SK-N-SH (cell line): ENCODE measurements around the gene TIMM21. TPM values are rescaled to one million over a fixed set of nuclear protein-coding genes. Genes with fewer than 3 reads are reported as not detected.

ENCODE experiments used
- CTCF ChIA-PET: fragments of 300-600, 350-600 bp; formaldehyde crosslinking; extraction: SDS; loops from one replicate; lab custom pipeline; 2021; lab: Yijun Ruan, JAX
- POLR2A ChIA-PET: fragments of 350-600 bp; sonication (Branson Sonifier 250); formaldehyde crosslinking; extraction: SDS; loops from one replicate; lab custom pipeline; 2020; ENCODE audit warnings: antibody characterized with exemption, inconsistent platforms; lab: Yijun Ruan, JAX
- DNase-seq: peaks from one replicate; pipeline ENCODE4 v3.0.0; 2012
- H2AFZ ChIP-seq: fragments of 200-600 bp; sonication (generic); 2 replicates; pipeline ENCODE4 v1.8.1; 2016; ENCODE audit warnings: antibody characterized with exemption, mild to moderate bottlenecking, low read depth
- H3F3A ChIP-seq: fragments of 200-600 bp; sonication (generic); replicated peaks from 2 replicates; pipeline ENCODE3; 2016; ENCODE audit warnings: antibody characterized with exemption, mild to moderate bottlenecking; ENCODE audit not compliant: insufficient read depth
- H3K27ac ChIP-seq, 2 experiments: fragments of 200-500 bp in 1 of 2; fragments of 200-600 bp in 1 of 2; sonication (Bioruptor generic) in 1 of 2; sonication (generic), shearing (Covaris generic) in 1 of 2; 2 replicates each; pipeline versions ENCODE4 v1.5.1 to v1.6.1; 2014 to 2016; ENCODE audit warnings: low read depth in 2 of 2, inconsistent platforms in 1 of 2, low read length in 1 of 2, mild to moderate bottlenecking in 1 of 2, mixed read lengths in 1 of 2
- H3K27me3 ChIP-seq: fragments of 200-600 bp; sonication (generic), shearing (Covaris generic); 2 replicates; pipeline ENCODE4 v1.6.1; 2016; ENCODE audit warnings: mixed run types; ENCODE audit not compliant: insufficient read depth
- H3K36me3 ChIP-seq, 2 experiments: fragments of 200-500 bp in 1 of 2; fragments of 200-600 bp in 1 of 2; sonication (Bioruptor generic) in 1 of 2; sonication (generic) in 1 of 2; replicated peaks in 1 of 2; 2 replicates each; pipeline versions ENCODE3 to v1.5.1; 2014 to 2016; ENCODE audit warnings: low read length in 1 of 2, mild to moderate bottlenecking in 1 of 2; ENCODE audit not compliant: insufficient read depth in 2 of 2, control insufficient read depth in 1 of 2
- H3K4me1 ChIP-seq, 2 experiments: fragments of 200-500 bp in 1 of 2; fragments of 200-600 bp in 1 of 2; sonication (Bioruptor generic) in 1 of 2; sonication (generic), shearing (Covaris generic) in 1 of 2; 2 replicates each; pipeline versions ENCODE4 v1.5.1 to v1.6.1; 2014 to 2016; ENCODE audit warnings: low read depth in 1 of 2, low read length in 1 of 2, mixed run types in 1 of 2; ENCODE audit not compliant: insufficient read depth in 2 of 2, control insufficient read depth in 1 of 2
- H3K4me2 ChIP-seq: fragments of 200-600 bp; sonication (generic), shearing (Covaris generic); 2 replicates; pipeline ENCODE4 v1.6.1; 2017; ENCODE audit warnings: mixed run types
- H3K4me3 ChIP-seq, 2 experiments: fragments of 200-500 bp in 1 of 2; fragments of 200-600 bp in 1 of 2; sonication (Bioruptor generic) in 1 of 2; sonication (generic), shearing (Covaris generic) in 1 of 2; 2 replicates each; pipeline versions ENCODE4 v1.5.1 to v1.8.1; 2014 to 2016; ENCODE audit warnings: low read depth in 2 of 2, inconsistent platforms in 1 of 2, low read length in 1 of 2, mild to moderate bottlenecking in 1 of 2, mixed read lengths in 1 of 2, moderate library complexity in 1 of 2
- H3K79me2 ChIP-seq: fragments of 200-600 bp; sonication (generic); 2 replicates; pipeline ENCODE4 v1.8.1; 2017; ENCODE audit warnings: mild to moderate bottlenecking; ENCODE audit not compliant: insufficient read depth
- H3K9ac ChIP-seq: fragments of 200-600 bp; sonication (generic); 2 replicates; pipeline ENCODE4 v1.6.1; 2017; ENCODE audit warnings: mixed run types
- H3K9me2 ChIP-seq: fragments of 200-600 bp; sonication (generic); 2 replicates; pipeline ENCODE4 v1.6.1; 2017; ENCODE audit warnings: mixed run types
- H3K9me3 ChIP-seq: fragments of 200-600 bp; sonication (generic); 2 replicates; pipeline ENCODE4 v1.6.1; 2017; ENCODE audit warnings: mixed run types, mild to moderate bottlenecking, moderate library complexity
- H4K20me1 ChIP-seq: fragments of 200-600 bp; sonication (generic); 2 replicates; pipeline ENCODE4 v1.6.1; 2017; ENCODE audit warnings: mild to moderate bottlenecking, mixed run types; ENCODE audit not compliant: insufficient read depth
- EP300 ChIP-seq, 2 experiments: IDR thresholded peaks; 2 replicates each; pipeline versions ENCODE4 v1.4.0 to v1.6.1; 2012; ENCODE audit warnings: borderline replicate concordance in 1 of 2, low read depth in 1 of 2, low read length in 1 of 2
- EZH2phosphoT487 ChIP-seq: fragments of 200-600 bp; sonication (generic); IDR thresholded peaks from 2 replicates; pipeline ENCODE4 v1.6.1; 2017; ENCODE audit warnings: low read depth, mixed run types, mild to moderate bottlenecking, antibody characterized with exemption, moderate library complexity, borderline replicate concordance
- FOSL2 ChIP-seq: IDR thresholded peaks from 2 replicates; pipeline ENCODE4 v1.4.0; 2012; ENCODE audit warnings: low read depth, mild to moderate bottlenecking, moderate library complexity, borderline replicate concordance
- FOXM1 ChIP-seq: IDR thresholded peaks from 2 replicates; pipeline ENCODE4 v1.4.0; 2012; ENCODE audit warnings: low read depth, mild to moderate bottlenecking
- GATA2 ChIP-seq: sonication (generic); formaldehyde crosslinking; IDR thresholded peaks from 2 replicates; pipeline ENCODE4 v1.5.0; 2020; ENCODE audit warnings: mild to moderate bottlenecking, missing genetic modification reagents
- JUND ChIP-seq: IDR thresholded peaks from 2 replicates; pipeline ENCODE4 v1.4.0; 2012
- MXI1 ChIP-seq: IDR thresholded peaks from 2 replicates; pipeline ENCODE4 v1.6.1; 2012; ENCODE audit warnings: mild to moderate bottlenecking, low read depth, low read length, improper control_type of control experiment
- NFIC ChIP-seq: IDR thresholded peaks from 2 replicates; pipeline ENCODE4 v1.4.0; 2012; ENCODE audit warnings: borderline replicate concordance
- RCOR1 ChIP-seq: fragments of 150-350 bp; IDR thresholded peaks from 2 replicates; pipeline ENCODE4 v1.6.1; 2017; ENCODE audit warnings: antibody characterized with exemption, low read length
- RFX5 ChIP-seq: IDR thresholded peaks from 2 replicates; pipeline ENCODE4 v1.6.1; 2012; ENCODE audit warnings: mild to moderate bottlenecking, improper control_type of control experiment, low read length
- RXRA ChIP-seq: IDR thresholded peaks from 2 replicates; pipeline ENCODE4 v1.4.0; 2012; ENCODE audit warnings: low read depth, mild to moderate bottlenecking, borderline replicate concordance
- TAF1 ChIP-seq: IDR thresholded peaks from 2 replicates; pipeline ENCODE4 v1.6.1; 2012; ENCODE audit warnings: low read depth, mild to moderate bottlenecking, low read length, moderate library complexity, borderline replicate concordance
- TEAD4 ChIP-seq: IDR thresholded peaks from 2 replicates; pipeline ENCODE4 v1.4.0; 2012; ENCODE audit warnings: mild to moderate bottlenecking, borderline replicate concordance; ENCODE audit not compliant: insufficient read depth
- WGBS: methylation state at CpG from one replicate; pipeline ENCODE4 v1.1.6; 2017; ENCODE audit warnings: low lambda C conversion rate; 5-methylcytosine and 5-hydroxymethylcytosine counted together
- polyA plus RNA-seq, 3 experiments: library from polyadenylated mRNA; depleted of rRNA; stranded (reverse); fragments of >200 nt; gene quantifications; 2 replicates each; pipeline ENCODE4 v1.2.3, GENCODE V29; 2012
- TF ChIP-seq, protein P1 (sequence below): IDR thresholded peaks from 2 replicates; pipeline ENCODE4 v1.4.0; 2012; ENCODE audit warnings: low read depth, borderline replicate concordance
- TF ChIP-seq, protein P2 (sequence below): IDR thresholded peaks from 2 replicates; pipeline ENCODE4; 2012
- TF ChIP-seq, protein P3 (sequence below): IDR thresholded peaks from 2 replicates; pipeline ENCODE4 v1.4.0; 2012; ENCODE audit warnings: low read depth
- TF ChIP-seq, protein P4 (sequence below): fragments of 200-600 bp; sonication (generic); IDR thresholded peaks from 2 replicates; pipeline ENCODE4 v1.6.1; 2017; ENCODE audit warnings: antibody characterized with exemption, mild to moderate bottlenecking, moderate library complexity

The TIMM21 gene
- polyA plus RNA-seq, 1 of the 3 experiments (the other 2 are of a cell fraction): 27.6 TPM

DNA sequence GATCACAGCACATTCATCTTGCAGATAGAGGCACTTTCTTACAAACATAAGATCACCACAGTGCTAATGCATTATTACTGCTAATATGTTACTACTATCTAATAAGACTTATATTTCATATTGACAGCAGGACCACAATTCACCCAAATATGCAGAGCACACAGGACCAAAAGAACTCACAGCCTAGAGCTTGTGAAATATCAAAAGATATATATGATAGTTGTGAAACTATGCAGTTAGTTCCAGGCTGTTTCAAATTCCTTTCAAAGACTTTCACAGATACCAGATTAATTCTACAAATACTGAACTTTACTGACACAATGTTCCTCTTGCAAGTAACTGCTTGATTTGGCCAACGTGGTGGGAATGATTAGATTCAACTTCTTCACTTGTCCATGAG is 23.7 kb upstream of the TIMM21 start (continued):
- TF ChIP-seq, protein P1, sequence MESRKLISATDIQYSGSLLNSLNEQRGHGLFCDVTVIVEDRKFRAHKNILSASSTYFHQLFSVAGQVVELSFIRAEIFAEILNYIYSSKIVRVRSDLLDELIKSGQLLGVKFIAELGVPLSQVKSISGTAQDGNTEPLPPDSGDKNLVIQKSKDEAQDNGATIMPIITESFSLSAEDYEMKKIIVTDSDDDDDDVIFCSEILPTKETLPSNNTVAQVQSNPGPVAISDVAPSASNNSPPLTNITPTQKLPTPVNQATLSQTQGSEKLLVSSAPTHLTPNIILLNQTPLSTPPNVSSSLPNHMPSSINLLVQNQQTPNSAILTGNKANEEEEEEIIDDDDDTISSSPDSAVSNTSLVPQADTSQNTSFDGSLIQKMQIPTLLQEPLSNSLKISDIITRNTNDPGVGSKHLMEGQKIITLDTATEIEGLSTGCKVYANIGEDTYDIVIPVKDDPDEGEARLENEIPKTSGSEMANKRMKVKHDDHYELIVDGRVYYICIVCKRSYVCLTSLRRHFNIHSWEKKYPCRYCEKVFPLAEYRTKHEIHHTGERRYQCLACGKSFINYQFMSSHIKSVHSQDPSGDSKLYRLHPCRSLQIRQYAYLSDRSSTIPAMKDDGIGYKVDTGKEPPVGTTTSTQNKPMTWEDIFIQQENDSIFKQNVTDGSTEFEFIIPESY: no peak
- no peak for TF ChIP-seq JUND
- no peak for TF ChIP-seq MXI1
- no peak for TF ChIP-seq TEAD4
- no peak for TF ChIP-seq RCOR1
- no peak for TF ChIP-seq RFX5

DNA sequence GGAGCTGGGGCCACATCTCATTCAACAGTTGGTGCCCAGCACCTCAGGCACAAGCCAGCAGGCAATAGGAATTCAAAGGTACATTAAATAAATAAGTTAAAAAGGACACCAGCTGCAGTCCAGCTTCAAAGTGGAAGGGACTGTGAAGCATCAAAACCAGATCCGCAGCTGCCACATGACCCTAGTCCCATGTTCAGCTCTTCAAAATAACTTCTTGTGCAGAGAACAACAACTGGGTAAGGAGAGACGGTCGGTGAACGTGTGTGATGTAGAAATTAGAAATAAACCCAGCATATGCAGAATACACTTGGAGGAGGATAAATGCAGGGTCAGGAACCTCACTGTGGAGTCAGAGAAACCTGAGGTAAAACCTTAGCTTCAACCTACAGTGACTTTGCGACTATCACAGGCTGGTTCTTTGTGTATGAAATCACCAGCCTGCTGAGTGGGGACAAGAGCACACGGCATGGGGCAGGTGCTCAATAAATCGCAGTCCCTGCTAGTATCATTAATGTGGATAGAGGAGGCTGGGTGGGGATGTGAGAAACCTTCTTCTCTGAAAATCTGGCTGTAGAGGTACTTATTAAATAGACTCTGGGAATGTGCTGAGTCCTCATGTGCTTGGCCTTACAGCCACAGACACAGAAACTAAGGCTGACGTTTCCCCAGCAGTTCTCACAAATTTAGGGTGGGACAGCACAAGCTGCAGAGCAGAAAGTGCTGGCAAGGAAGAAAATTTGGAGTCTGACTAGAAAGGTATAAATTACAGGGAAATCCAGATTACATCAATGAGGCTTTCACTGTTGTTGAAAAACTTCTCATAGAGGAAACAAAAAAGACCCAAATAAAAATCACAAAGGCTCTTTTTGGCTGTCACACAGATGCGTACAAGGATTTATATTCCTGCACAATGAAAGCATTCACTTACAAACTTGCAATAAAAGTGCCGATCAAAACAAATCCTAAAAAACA is 21.4 kb upstream of the TIMM21 start:
- DNase-seq: no peak
- H3K4me3 ChIP-seq: no peak overlapping the region
- no peaks in the 10 kb centered on the region for H3K79me2 ChIP-seq
- ChIA-PET POLR2A (no interaction called here), CTCF (interaction anchor here (0.9 to 1.5 kb wide), 4 partner anchors 10 to 45 kb away, joined by 3 to 4 read pairs (median 3); no protein-coding TSS in a partner anchor)
- H3K9ac ChIP-seq: no peak overlapping the region
- H3K27ac ChIP-seq: no peak overlapping the region
- no peak overlapping the region for H2AFZ ChIP-seq
- H4K20me1 ChIP-seq: no peaks in the 10 kb centered on the region
- peaks cover 15% of the 10 kb centered on the region; the same call in 1 of the 2 replicates for H3K27me3 ChIP-seq
- H3K9me3 ChIP-seq: no peaks in the 10 kb centered on the region
- H3F3A ChIP-seq: no peaks in the 10 kb centered on the region
- H3K36me3 ChIP-seq: no peaks in the 10 kb centered on the region
- WGBS: 41% methylated on average over 10 of the region's 10 CpGs
- H3K4me1 ChIP-seq: peaks cover 0 to under 1% of the 10 kb centered on the region in 2 experiments; a peak in 1 of 4 replicates
- H3K9me2 ChIP-seq: no peaks in the 10 kb centered on the region
- no peak overlapping the region for H3K4me2 ChIP-seq
- TF ChIP-seq JUND (no peak), NFIC (no peak), MXI1 (no peak), RXRA (no peak), EP300 (IDR thresholded peaks at IDR 0.05; ENCODE audit: borderline replicate concordance in 1 of 2, low read depth in 1 of 2, low read length in 1 of 2) (no peak), FOXM1 (no peak), FOSL2 (no peak), EZH2phosphoT487 (no peak), TAF1 (no peak), GATA2 (CRISPR knock-in tag) (no peak)
- TF ChIP-seq, protein P2, sequence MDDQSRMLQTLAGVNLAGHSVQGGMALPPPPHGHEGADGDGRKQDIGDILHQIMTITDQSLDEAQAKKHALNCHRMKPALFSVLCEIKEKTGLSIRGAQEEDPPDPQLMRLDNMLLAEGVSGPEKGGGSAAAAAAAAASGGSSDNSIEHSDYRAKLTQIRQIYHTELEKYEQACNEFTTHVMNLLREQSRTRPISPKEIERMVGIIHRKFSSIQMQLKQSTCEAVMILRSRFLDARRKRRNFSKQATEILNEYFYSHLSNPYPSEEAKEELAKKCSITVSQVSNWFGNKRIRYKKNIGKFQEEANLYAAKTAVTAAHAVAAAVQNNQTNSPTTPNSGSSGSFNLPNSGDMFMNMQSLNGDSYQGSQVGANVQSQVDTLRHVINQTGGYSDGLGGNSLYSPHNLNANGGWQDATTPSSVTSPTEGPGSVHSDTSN: no peak
- TF ChIP-seq, protein P3, sequence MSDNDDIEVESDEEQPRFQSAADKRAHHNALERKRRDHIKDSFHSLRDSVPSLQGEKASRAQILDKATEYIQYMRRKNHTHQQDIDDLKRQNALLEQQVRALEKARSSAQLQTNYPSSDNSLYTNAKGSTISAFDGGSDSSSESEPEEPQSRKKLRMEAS: no peak
- TF ChIP-seq, protein P1: no peak
- TF ChIP-seq, protein P4, sequence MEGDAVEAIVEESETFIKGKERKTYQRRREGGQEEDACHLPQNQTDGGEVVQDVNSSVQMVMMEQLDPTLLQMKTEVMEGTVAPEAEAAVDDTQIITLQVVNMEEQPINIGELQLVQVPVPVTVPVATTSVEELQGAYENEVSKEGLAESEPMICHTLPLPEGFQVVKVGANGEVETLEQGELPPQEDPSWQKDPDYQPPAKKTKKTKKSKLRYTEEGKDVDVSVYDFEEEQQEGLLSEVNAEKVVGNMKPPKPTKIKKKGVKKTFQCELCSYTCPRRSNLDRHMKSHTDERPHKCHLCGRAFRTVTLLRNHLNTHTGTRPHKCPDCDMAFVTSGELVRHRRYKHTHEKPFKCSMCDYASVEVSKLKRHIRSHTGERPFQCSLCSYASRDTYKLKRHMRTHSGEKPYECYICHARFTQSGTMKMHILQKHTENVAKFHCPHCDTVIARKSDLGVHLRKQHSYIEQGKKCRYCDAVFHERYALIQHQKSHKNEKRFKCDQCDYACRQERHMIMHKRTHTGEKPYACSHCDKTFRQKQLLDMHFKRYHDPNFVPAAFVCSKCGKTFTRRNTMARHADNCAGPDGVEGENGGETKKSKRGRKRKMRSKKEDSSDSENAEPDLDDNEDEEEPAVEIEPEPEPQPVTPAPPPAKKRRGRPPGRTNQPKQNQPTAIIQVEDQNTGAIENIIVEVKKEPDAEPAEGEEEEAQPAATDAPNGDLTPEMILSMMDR: no peak
